HG02798 (cell line): ENCODE data around the gene GNG2.
"Not testable (repeated sequence)": the region's sequence is repeated elsewhere in the genome, so short reads cannot be mapped to it uniquely, and the experiment has no call there.

Experiments used
- ATAC-seq: cut with Tn5 transposase; IDR thresholded peaks from one replicate; pipeline ENCODE4 v1.9.1; 2021; ENCODE audit warnings: mild to moderate bottlenecking; ENCODE audit not compliant: unreplicated experiment, poor library complexity

Gene GNG2

GRCh38 chr14:51883232-51883631 is 22.8 kb downstream of the GNG2 start:
- ATAC-seq: no peak

GRCh38 chr14:51884086-51884927 is 23.9 kb downstream of the GNG2 start:
- no peak for ATAC-seq

- no peak for ATAC-seq
Observed at GRCh38 chr14:51889851-51890250, 29.4 kb downstream of the GNG2 start.

- ATAC-seq: no peak
Observed at GRCh38 chr14:51894250-51894649, 33.8 kb downstream of the GNG2 start.

- ATAC-seq: no peak
Observed at GRCh38 chr14:51895375-51895774, 35.0 kb downstream of the GNG2 start.

GRCh38 chr14:51897791-51898355 is 37.5 kb downstream of the GNG2 start:
- no peak for ATAC-seq

GRCh38 chr14:51901475-51902024 is 41.1 kb downstream of the GNG2 start:
- ATAC-seq: no peak

GRCh38 chr14:51905656-51906121 is 45.3 kb downstream of the GNG2 start:
- not testable (repeated sequence) for ATAC-seq

- ATAC-seq: no peak
Observed at GRCh38 chr14:51908086-51908485, 47.7 kb downstream of the GNG2 start.

- no peak for ATAC-seq
Observed at GRCh38 chr14:51912112-51912786, 51.8 kb downstream of the GNG2 start.

- ATAC-seq: no peak
Observed at GRCh38 chr14:51914310-51914709, 53.9 kb downstream of the GNG2 start.

- no peak for ATAC-seq
Observed at GRCh38 chr14:51917193-51917592, 56.8 kb downstream of the GNG2 start.

- no peak for ATAC-seq
Observed at GRCh38 chr14:51921026-51921425, 60.6 kb downstream of the GNG2 start.

- ATAC-seq: no peak
Observed at GRCh38 chr14:51922624-51923023, 62.2 kb downstream of the GNG2 start.

GRCh38 chr14:51924600-51924999 is 64.2 kb downstream of the GNG2 start:
- no peak for ATAC-seq

- no peak for ATAC-seq
Observed at GRCh38 chr14:51925980-51926379, 65.6 kb downstream of the GNG2 start.

- ATAC-seq: no peak
Observed at GRCh38 chr14:51926449-51926848, 66.0 kb downstream of the GNG2 start.

GRCh38 chr14:51928568-51928967 is 68.2 kb downstream of the GNG2 start:
- no peak for ATAC-seq

- ATAC-seq: no peak
Observed at GRCh38 chr14:51929166-51929565, 68.8 kb downstream of the GNG2 start.

GRCh38 chr14:51929910-51930682 is 69.7 kb downstream of the GNG2 start:
- no peak for ATAC-seq
